ENCODE results near the gene CBFA2T2.

Gene CBFA2T2

GRCh38 chr20:33657704-33658095 lies 167.8 kb downstream of the CBFA2T2 start:
- H3K4me1 ChIP-seq: peaks cover 0 to 16% (median 10%) of the 10 kb centered on the region in 4 donors
- no peaks in the 10 kb centered on the region for H3K27me3 ChIP-seq
- H3K9me3 ChIP-seq: no peaks in the 10 kb centered on the region
- H3K4me3 ChIP-seq: no peak overlapping the region
- peak in 1 of 2 donors; percentile 63 for DNase-seq
- intact Hi-C loops (cut with DNase I; ENCODE audit: low total_unique reads): loop anchor here (10.0 kb wide), 1 partner anchor 243 kb away; no protein-coding TSS in a partner anchor
- peaks cover 14 to 45% (median 36%) of the 10 kb centered on the region in 3 donors for H3K36me3 ChIP-seq
- TF ChIP-seq CTCF (IDR thresholded peaks at IDR 0.05): no peak
- no peak overlapping the region for H3K27ac ChIP-seq

GRCh38 chr20:33658510-33658909 lies 168.6 kb downstream of the CBFA2T2 start:
- intact Hi-C loops (cut with DNase I; ENCODE audit: low total_unique reads): loop anchor here (10.0 kb wide), 1 partner anchor 244 kb away; no protein-coding TSS in a partner anchor
- Histone ChIP-seq H3K4me1 (peaks cover 0 to 13% (median 8%) of the 10 kb centered on the region in 4 donors), H3K27ac (no peak overlapping the region), H3K27me3 (no peaks in the 10 kb centered on the region), H3K4me3 (no peak overlapping the region), H3K36me3 (peaks cover 14 to 45% (median 36%) of the 10 kb centered on the region in 3 donors), H3K9me3 (no peaks in the 10 kb centered on the region)
- no peak for TF ChIP-seq CTCF (IDR thresholded peaks at IDR 0.05)
- no peak for DNase-seq

- Histone ChIP-seq H3K9me3 (no peaks in the 10 kb centered on the region), H3K27ac (no peak overlapping the region), H3K27me3 (no peaks in the 10 kb centered on the region), H3K4me3 (no peak overlapping the region), H3K4me1 (peaks cover 0 to 11% (median 7%) of the 10 kb centered on the region in 4 donors), H3K36me3 (peaks cover 14 to 45% (median 36%) of the 10 kb centered on the region in 3 donors)
- no peak for TF ChIP-seq CTCF (IDR thresholded peaks at IDR 0.05)
- intact Hi-C loops (cut with DNase I; ENCODE audit: low total_unique reads): loop anchor here (10.0 kb wide), 1 partner anchor 244 kb away; no protein-coding TSS in a partner anchor
- DNase-seq: no peak
Observed at GRCh38 chr20:33658929-33659328, 169.0 kb downstream of the CBFA2T2 start.

GRCh38 chr20:33659341-33660034 lies 169.6 kb downstream of the CBFA2T2 start:
- Histone ChIP-seq H3K4me3 (no peak overlapping the region), H3K9me3 (no peaks in the 10 kb centered on the region), H3K4me1 (peaks cover 0 to 16% (median 11%) of the 10 kb centered on the region in 4 donors), H3K27ac (no peak overlapping the region), H3K27me3 (no peaks in the 10 kb centered on the region), H3K36me3 (peaks cover 14 to 45% (median 36%) of the 10 kb centered on the region in 3 donors)
- no peak for DNase-seq
- TF ChIP-seq CTCF (IDR thresholded peaks at IDR 0.05): no peak
- intact Hi-C loops (cut with DNase I; ENCODE audit: low total_unique reads): loop anchor here (5.0 to 10.0 kb wide), 4 partner anchors 97 to 245 kb away; no protein-coding TSS in a partner anchor

DNA sequence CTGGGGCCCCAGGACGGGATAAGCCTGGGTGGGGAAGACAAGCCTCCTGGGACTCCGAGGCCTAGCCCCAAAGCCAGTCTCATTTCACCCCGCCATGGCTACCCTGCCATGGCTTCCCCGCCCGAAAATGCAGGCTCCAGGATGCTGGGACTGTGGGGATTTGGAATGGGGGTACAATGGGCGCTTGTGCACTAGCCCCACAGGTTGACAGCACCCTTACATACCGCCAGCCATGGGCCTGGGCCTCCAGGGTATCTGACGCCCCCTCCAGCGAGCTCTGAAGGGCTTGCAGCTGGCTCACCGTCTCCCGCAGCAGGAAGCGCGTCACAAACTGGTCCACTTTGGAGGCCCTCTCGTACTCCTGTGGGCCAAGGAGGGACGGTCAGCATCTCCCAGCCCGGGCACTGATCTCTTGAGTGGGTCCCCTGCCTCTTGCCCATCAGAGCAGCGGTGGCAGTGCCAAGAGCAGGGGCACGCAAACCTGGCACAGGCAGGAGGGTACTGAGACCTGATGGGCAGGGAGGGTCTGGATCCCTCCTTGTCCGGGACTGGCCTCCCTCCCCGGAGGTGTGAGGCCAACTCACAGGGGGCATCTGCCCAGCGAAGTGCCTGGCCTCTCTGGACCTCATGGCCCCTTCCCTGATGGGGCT lies 170.3 kb downstream of the CBFA2T2 start:
- Histone ChIP-seq H3K4me1 (peaks cover 0 to 18% (median 14%) of the 10 kb centered on the region in 4 donors), H3K27ac (no peak overlapping the region), H3K9me3 (no peaks in the 10 kb centered on the region), H3K4me3 (no peak overlapping the region), H3K27me3 (no peaks in the 10 kb centered on the region), H3K36me3 (peaks cover 14 to 45% (median 36%) of the 10 kb centered on the region in 3 donors)
- TF ChIP-seq CTCF (IDR thresholded peaks at IDR 0.05): no peak
- intact Hi-C loops (cut with DNase I; ENCODE audit: low total_unique reads): loop anchor here (5.0 to 10.0 kb wide), 3 partner anchors 98 to 205 kb away; no protein-coding TSS in a partner anchor
- DNase-seq: no peak

Measured in tibial artery (tissue), 4 donors.